Renal cortical epithelial cell (primary cell): Measurements from ENCODE around the gene TRIM10. TPM values are rescaled to one million over a fixed set of nuclear protein-coding genes. Genes with fewer than 3 reads are reported as not detected.
"Not testable (repeated sequence)": the region's sequence is repeated elsewhere in the genome, so short reads cannot be mapped to it uniquely, and the experiment has no call there.

ENCODE experiments used
- DNase-seq: peaks from one replicate; pipeline ENCODE4 v3.0.0-alpha.2; 2011; ENCODE audit warnings: low read depth
- total RNA-seq: library from RNA; depleted of rRNA; stranded (reverse); fragments of >200 nt; gene quantifications from 2 replicates; pipeline ENCODE4 v1.2.3, GENCODE V29; 2014

Gene TRIM10
- total RNA-seq, 1 donor from 2014 or later = not detected

GRCh38 chr6:30172681-30173080 lies 11.7 kb upstream of the TRIM10 start:
- no peak for DNase-seq

DNA sequence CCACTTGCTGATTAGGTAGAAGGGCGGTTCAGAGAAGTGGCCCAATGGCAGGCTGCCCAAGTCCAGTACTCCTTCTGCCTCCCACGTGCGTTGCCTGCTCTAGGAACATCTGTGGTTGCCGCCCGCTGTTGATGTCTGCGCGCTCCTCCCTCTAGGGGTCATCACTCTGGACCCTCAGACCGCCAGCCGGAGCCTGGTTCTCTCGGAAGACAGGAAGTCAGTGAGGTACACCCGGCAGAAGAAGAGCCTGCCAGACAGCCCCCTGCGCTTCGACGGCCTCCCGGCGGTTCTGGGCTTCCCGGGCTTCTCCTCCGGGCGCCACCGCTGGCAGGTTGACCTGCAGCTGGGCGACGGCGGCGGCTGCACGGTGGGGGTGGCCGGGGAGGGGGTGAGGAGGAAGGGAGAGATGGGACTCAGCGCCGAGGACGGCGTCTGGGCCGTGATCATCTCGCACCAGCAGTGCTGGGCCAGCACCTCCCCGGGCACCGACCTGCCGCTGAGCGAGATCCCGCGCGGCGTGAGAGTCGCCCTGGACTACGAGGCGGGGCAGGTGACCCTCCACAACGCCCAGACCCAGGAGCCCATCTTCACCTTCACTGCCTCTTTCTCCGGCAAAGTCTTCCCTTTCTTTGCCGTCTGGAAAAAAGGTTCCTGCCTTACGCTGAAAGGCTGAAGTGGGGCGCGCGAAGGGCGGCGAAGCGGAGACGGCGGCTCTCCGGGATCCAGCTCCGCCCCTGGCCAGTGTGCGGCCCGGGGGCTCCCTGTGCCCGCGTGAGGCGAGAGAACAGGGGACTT lies 10.9 kb upstream of the TRIM10 start:
- DNase-seq = no peak

DNA sequence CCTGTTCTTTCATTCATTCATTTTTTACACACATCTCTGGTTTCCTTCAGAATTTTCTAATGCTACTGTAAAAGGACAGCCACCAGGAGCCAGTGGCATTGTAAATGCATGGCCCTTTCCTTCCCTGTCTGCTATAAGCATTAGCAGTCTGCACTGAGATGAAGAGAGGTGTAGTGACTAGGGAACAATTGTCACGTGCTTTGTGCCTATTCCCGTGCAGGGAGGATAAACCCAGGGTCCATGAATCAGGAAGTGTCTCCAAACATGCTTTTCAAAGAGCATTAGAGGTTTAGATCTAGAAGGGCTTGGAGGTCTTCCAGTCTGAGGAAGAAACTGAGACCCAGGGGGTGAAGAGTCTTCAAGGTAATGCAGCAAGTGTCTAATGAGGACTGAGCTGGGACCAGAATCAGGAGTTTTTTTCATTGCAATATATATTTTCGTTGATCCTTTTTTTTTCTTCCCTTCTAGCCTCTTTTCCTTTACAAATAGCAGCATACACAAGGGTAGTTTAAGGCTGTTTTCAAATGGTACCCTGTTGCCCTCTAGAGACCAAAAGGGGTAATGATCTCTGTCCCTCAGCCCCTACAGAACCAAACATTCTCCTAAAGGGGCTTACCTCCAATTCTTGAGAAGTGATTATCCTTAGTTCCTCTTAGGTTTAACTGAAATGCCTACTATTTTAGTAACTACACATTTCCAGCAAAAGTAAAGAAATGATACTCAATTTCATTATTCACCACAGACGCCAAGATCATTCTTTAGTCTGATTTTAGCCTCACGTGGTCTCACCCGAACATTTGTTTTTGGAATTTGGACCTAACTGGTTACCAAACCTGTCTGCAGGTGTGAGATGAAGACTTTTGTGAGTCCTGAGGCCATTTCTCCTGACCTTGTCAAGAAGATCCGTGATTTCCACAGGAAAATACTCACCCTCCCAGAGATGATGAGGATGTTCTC lies 8.9 kb upstream of the TRIM10 start:
- DNase-seq = peak; percentile 58

DNA sequence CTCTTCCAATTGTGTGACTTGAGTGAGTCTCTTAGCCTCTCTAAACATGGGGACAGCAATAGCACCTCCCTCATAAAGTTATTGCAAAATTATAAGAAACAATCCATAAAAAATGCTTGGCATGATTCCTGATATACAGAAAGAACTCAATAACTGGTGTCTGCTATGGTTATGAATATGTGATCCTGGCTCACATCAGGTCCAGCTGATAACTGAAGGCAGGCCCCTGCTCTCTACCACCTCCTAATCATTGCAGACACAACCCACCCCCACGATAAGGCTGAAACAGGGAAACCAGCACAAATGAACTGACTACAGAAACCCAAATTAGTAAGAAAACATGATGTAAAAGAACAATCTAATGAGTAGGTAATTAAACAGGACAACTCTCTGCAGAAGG lies 7.7 kb upstream of the TRIM10 start:
- no peak for DNase-seq

DNA sequence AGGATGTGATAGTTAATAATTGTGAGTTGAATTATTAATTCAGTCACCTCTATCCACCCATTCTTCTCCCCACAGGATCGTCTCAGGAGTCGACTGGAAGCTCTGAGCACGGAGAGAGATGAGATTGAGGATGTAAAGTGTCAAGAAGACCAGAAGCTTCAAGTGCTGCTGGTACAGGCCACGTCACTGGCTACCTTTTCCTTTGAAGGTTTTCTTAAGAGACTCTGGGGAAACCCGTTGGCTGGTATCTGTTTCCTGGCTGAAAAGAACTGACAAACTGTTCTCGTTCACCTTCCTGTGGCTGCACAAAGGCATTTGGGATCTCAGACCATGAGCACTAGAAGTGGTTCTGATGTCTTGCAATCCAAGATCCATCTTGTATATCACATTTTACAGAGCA lies 6.1 kb upstream of the TRIM10 start:
- no peak for DNase-seq

GRCh38 chr6:30165238-30165637 lies 4.2 kb upstream of the TRIM10 start:
- not testable (repeated sequence) for DNase-seq

DNA sequence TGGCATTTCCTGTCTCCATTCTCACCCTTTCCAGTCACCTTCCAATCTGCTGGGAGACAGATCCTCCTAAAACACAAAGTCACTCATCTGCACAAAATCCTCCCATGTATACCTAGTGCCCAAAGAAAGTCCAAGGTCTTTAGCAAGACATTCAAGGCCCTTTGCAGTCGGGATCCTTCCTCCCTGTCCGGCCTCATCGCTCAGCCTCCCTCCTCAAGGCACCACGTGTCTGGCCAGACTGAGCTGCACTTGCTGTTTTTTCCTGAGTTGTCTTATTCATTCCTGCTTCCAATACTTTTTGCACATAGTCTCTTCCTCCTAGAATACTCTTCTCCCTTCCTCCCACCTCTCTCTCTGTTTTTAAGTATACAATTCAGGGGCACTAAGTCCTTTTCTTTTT lies 3.7 kb upstream of the TRIM10 start:
- no peak for DNase-seq

DNA sequence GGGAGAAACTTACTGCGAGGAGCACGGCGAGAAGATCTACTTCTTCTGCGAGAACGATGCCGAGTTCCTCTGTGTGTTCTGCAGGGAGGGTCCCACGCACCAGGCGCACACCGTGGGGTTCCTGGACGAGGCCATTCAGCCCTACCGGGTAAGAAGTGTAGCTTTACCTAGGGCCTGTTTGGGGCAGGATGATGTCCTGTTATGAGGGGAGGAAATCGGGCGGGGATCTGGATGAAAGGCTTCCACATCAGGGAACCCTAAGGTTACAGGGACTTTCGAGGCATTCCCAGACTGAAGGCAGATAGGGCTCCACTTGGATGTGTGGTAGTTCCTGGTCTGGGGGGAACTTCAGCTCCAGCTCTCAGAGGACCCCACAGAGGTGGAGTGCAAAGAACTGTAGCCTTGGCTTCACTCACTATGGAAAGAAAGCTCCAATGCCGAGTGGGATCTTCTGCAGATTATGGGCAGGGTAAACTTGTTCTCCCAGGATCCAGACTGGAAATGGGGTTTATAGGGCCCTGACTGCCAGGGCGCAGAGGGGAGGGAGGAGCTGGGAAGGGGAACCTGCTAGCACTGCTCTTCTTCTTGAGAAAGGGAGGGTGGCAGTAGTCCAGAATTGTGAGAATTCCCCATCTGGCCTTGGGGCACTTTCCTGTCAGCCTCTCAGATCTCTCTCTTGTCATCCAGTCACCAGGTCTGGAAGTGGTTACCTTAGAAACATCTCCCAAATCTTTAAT lies 3.1 kb upstream of the TRIM10 start:
- no peak for DNase-seq

DNA sequence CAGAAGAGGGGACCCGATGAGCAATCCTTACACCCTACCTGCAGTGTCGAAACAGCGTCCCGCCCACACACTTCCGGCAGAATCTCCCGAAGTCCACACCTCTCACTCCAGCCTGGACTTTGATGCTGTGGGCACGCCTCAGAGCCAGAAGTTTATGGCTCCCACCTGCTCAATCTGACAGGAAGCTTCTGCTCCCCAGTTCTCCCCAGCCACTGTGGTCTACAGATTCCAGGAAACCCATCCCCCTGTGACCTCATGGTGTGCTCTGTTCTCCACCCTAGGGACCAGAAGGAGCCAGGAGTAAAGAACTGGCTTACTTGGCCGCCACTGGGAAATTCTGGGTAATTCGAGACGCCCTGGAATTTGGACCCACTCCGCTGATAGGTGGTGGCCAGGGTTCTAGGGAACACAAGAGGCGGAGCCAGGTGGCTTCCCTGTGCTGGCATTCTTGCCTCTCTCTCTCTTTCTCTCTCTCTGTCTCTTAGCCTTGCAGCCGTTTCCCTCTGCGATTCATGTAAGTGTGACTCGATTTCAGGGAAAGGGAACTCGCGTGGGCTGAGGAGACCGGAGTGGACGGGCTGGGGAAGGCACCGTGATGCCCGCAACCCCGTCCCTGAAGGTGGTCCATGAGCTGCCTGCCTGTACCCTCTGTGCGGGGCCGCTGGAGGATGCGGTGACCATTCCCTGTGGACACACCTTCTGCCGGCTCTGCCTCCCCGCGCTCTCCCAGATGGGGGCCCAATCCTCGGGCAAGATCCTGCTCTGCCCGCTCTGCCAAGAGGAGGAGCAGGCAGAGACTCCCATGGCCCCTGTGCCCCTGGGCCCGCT lies 2.3 kb upstream of the TRIM10 start, which contains the start of gene TRIM15:
Gene TRIM15 (plus strand): TSS at position 457 of the 828 bp plus-strand sequence. CDS start 139 bp downstream, at position 596.
- peak; percentile 42 for DNase-seq

- no peak for DNase-seq
Observed at GRCh38 chr6:30162265-30163089, 1.5 kb upstream of the TRIM10 start.

- DNase-seq = no peak
Observed at GRCh38 chr6:30160008-30160784, 815 bp downstream of the TRIM10 start.

- DNase-seq = no peak
Observed at GRCh38 chr6:30158475-30159040, 2.5 kb downstream of the TRIM10 start.

GRCh38 chr6:30157999-30158398 lies 3.0 kb downstream of the TRIM10 start:
- no peak for DNase-seq

DNA sequence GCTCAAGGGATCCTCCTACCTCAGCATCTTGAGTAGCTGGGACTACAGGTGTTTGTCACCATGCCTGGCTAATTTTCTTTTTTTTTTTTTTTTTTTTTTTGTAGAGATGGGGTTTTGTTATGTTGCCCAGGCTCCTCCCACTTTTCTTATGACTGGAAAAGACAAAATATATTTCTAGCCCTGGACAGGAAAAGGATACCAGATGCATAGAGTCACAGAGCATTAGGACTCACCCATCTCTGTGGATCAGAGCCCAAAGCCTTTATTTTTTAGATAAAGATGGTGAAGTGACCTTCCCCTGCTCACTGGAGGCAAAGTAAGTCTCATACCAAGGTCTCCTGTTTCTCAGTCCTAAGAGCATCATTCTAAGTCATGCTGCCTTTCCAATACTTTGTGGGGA lies 3.4 kb downstream of the TRIM10 start:
- no peak for DNase-seq

GRCh38 chr6:30156774-30157173 lies 4.2 kb downstream of the TRIM10 start:
- no peak for DNase-seq

DNA sequence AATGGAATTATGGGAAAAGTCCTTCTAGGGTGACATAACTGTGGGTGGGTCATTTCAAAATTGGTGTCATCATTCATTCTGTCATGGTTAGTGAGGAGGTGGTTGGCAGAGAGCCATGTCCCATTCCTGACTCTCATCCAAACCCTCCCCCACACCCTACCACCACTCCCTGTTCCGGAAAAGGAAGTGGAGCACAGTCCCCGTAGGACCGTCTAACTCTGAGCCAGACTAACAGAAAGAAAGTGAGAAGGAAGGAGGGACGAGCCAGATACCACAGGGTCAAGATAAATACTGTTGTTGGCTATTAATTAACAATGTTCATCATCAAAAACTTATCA lies 4.8 kb downstream of the TRIM10 start:
- DNase-seq = peak; percentile 78

DNA sequence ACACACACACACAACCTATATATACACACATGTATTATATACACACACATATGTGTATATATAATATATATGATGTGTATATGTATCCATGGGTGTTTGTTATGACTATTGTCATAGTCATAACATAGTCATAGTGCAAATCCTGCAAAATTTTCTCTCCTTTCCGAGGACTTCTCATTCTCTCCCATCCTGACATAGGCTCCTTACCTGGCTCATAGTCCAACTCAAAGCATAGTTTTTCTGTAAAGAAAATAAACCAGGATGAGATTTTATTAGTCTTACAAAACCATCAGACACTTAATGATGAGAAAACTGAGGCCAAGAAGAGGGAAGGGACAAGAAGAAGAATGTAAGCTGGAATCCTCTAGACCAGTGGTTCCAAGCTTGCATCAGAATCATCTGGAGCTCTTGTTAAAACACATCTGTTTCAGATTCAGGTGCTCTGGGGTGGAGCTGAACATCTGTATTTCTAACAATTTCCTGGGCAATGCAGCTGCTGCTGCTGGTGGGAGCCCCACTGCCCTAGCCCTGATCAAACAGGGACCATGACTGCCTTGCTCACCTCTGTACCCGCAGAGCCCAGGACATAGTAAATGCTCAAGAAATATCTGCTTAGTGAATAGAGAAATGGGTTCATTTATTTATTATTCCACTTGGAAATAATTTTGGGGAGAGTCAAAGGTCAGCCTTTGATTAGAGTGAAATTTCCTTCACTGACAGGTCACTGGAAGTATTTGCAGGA lies 5.3 kb downstream of the TRIM10 start:
- DNase-seq = no peak
